WI38 (cell line): Measurements from ENCODE around the gene GSG1L.

Experiments used
- H3K4me3 ChIP-seq: 2 replicates; pipeline ENCODE4 v1.5.1; 2011; ENCODE audit warnings: low read depth, mild to moderate bottlenecking, control low read depth, low read length
- TF ChIP-seq, protein P1 (sequence below): IDR thresholded peaks from 2 replicates; pipeline ENCODE4 v1.5.1; 2012; ENCODE audit warnings: low read depth, mild to moderate bottlenecking, control low read depth, low read length

The GSG1L gene

DNA sequence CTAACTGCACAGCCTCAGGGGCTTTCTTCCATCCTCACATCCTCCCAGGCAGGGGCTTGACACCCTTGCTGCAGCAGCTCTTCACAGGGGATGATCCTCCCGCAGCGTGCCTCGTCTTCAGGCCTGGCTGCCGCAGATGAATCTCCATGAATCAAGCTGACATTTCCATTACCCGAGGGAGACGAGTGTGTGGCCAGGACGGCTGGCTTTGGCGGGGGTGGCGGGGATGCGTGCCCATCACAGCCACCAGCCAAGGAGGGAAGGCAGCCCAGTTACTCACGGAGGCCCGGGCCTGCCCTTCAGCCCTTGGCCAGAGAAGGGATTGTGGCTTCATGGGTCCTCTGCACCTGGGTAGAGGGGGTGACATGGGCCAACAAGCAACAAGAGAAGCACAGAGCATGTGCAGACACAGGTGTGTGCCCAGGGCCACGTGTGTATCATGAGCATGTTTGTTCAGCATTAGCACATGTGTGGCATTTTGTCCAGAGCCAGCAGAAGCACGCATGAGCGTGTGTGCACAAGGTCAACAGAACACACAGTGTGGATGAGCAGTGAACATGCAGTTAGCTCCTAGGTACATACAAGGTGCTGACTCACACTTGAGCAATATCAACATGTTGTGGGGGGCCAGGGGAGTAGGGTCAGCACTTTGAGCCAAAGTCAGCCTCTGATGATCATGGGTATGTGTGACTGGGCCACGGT is 277.1 kb downstream of the GSG1L start:
- TF ChIP-seq, protein P1, sequence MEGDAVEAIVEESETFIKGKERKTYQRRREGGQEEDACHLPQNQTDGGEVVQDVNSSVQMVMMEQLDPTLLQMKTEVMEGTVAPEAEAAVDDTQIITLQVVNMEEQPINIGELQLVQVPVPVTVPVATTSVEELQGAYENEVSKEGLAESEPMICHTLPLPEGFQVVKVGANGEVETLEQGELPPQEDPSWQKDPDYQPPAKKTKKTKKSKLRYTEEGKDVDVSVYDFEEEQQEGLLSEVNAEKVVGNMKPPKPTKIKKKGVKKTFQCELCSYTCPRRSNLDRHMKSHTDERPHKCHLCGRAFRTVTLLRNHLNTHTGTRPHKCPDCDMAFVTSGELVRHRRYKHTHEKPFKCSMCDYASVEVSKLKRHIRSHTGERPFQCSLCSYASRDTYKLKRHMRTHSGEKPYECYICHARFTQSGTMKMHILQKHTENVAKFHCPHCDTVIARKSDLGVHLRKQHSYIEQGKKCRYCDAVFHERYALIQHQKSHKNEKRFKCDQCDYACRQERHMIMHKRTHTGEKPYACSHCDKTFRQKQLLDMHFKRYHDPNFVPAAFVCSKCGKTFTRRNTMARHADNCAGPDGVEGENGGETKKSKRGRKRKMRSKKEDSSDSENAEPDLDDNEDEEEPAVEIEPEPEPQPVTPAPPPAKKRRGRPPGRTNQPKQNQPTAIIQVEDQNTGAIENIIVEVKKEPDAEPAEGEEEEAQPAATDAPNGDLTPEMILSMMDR: no peak
- no peak overlapping the region for H3K4me3 ChIP-seq

DNA sequence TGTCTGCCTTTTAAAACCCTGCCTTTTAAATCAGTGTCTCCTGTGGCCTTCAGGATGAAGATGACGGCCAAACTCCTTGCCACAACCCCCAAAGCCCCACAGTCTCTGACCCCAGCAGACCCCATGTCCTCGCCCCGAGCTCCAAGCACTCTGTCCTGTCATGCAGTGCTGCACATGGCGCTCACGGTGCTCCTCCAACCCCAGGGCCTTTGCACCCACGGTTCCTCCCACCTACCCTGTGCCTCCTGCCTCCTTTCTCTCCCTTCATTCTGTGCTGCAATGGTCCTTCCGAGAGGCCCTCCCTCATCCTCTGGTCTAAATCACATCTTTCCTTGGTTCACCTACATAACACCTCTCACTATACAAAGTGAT is 278.2 kb downstream of the GSG1L start:
- TF ChIP-seq, protein P1: no peak
- H3K4me3 ChIP-seq: no peak overlapping the region

DNA sequence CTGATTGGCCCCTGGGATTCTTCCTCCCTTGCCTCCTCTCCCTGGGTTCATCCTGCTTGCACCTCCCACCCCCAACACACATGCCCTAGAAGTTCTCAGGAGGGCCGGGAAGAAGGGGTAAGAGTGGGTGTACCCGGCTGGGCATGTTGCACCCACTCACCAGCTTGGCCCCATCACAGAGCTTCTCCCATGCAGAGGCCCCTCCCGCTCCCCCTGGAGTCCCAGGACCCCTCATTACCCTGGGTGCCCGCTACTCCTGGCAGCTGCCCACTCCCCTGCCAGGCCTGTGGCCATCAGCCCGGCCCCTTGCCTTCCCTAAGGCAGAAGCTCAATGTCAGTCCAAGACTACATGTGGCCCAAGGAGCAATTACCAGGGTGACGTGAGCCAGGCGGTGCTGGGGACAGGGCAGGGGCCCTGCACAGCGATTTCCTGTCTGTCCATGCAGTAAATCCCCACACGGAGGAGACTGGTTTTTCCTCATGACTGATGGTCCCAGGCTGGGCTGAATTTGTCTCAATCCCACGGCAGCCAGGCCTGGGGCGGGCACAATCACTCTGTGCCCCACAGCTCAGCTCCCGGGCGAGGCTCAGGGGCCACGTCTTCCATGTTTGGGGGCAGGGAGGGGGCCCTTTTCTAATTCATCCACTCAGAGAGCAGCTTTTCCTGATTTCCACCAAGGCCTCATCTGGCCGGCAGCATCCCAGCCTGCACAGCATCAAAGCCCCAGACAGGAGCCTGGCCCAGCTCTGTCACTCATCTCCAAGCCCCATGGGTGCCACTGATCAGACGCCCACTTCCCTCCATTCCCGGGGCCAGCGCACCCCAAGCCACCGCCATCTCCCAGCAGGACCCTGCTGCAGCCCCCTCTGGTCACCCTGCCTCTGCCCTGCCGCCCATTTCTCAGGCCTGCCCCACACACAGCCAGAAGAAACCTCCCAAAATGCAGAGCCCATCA is 278.9 kb downstream of the GSG1L start:
- no peak overlapping the region for H3K4me3 ChIP-seq
- TF ChIP-seq, protein P1: no peak

DNA sequence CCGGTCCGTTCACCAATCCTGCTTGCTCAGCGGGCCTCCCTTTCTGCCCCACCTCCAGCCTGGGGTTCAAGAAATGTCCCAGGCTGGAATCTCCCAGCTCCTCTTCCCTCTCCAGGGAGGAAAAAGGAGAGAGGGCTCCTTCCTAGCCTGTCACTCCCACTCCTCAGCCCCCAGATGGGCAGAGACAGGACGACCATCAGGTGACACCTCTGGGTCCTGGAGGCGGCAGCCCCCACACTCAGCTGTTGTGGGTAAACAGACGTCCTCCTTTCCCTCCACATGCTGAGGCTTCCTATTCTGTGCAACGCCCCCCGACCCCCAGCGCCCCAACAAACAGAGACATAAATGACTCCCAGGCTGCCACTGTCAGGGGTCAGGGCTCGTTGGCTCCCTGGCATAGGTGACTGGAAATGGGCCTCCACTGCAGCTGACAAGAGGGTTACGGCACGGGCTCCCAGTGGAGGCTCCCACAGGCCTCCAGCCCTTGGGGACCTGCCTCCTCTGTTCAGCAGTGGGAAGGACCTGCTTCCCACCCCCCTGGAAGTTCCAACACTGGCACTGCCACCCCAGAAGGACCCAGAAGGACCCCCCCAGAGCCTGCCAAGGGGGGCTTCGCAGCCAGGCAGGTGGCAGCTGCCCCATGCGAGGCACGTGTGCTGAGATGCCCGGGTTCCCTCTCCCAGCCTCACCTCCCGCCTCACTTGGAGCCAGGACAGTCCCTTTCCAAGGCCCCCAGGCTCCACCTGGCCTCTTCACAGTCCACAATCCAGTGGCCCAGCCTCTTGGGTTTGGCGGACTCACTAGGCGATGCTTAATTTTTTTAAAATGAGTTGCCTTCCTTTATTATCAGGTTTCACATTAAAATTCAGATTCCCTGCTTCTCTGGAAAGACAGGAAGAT is 281.3 kb downstream of the GSG1L start:
- TF ChIP-seq, protein P1: no peak
- H3K4me3 ChIP-seq: no peak overlapping the region

DNA sequence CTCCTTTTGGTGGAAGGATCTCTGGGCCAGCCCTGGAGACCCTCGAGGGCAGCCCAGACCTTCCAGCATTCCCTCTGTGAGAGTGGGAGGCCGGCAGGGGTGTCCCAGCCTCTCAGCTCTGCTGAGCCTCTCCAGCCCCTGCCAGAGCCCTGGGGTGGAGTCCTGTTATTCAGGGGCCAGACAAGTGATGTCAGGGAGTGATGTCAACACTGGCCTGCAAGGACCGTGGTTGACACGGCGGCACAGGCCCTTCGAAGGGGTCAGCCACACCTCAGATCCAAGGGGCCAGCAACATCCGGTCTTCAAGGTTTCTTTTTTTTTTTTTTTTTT is 282.4 kb downstream of the GSG1L start:
- TF ChIP-seq, protein P1: no peak
- H3K4me3 ChIP-seq: no peak overlapping the region

DNA sequence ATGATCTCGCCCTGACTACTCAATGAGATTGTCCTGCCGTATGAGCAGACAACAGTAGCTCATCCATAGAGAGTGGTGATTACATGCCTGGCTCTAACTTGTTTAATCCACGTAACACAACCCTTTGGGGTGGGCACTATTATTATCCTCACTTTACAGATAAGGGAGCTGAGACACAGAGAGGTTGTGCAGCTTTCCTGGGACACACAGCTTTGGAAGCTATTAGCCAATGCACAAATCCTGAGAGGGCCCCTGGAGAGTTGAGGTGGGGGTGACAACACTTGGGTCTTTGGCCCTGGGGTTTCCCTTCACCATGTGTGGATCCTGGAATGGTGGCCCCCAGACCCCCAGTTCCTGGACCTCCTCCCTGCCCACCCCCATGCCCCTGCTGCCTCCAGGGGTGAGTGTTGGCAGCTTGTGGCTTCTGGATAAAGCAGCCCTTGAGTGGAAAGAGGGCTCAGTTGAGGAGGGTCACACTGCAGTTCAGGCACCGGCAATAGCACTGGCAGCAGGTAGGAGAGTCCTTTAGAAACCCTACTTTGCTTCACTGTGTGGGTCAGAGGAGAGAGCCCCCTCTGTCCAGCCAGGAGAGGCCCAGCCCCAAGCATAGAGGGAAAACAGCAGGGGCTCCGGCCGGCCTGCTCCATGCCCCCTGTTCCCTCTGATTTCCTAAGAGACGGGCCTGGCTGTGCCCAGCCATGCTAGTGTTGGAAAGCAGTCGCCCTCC is 282.9 kb downstream of the GSG1L start:
- TF ChIP-seq, protein P1: no peak
- H3K4me3 ChIP-seq: no peak overlapping the region
